HCT116 (cell line): ENCODE data around the gene CHRND. TPM values are rescaled to one million over a fixed set of nuclear protein-coding genes. Genes with fewer than 3 reads are reported as not detected.

ENCODE experiments used
- ATAC-seq: fragments of 200-7000 bp; cut with Tn5 transposase; 2 replicates; pipeline ENCODE4 v1.9.1; 2020; ENCODE audit warnings: mild to moderate bottlenecking, moderate library complexity
- BruUV-seq: library from RNA; stranded (reverse); fragments of 400-500 nt; replicated peaks from 2 replicates; lab custom pipeline; 2021; lab: Mats Ljungman, UMichigan
- CTCF ChIA-PET: fragments of 300-600 bp; sonication (Branson Sonifier 250); formaldehyde crosslinking; loops from one replicate; lab custom pipeline; 2021; ENCODE audit warnings: antibody characterized with exemption; lab: Charles Lee
- POLR2A ChIA-PET: fragments of 300-600, 350-600 bp; sonication (Branson Sonifier 250); formaldehyde crosslinking; loops from one replicate; lab custom pipeline; 2021; ENCODE audit warnings: antibody characterized with exemption; lab: Charles Lee
- RAD21 ChIA-PET, 2 experiments: fragments of 300-600 bp; sonication (Branson Sonifier 250); formaldehyde crosslinking; loops; one replicate each; lab custom pipeline; 2023; ENCODE audit warnings: low total read pairs in 2 of 2; ENCODE audit not compliant: uncharacterized antibody in 2 of 2, unreplicated experiment in 2 of 2, low non-redundant PET in 1 of 2; lab: Charles Lee
- DNase-seq: peaks from one replicate; pipeline ENCODE4 v3.0.0-alpha.2; 2010; ENCODE audit warnings: low read depth, low spot score
- H2AFZ ChIP-seq: fragments of 200-600 bp; shearing (Covaris generic), sonication (generic); 2 replicates; pipeline ENCODE4 v1.6.1; 2017; ENCODE audit warnings: low read depth, mixed run types, mixed read lengths, antibody characterized with exemption, low read length; ENCODE audit not compliant: poor library complexity, severe bottlenecking
- H3K27ac ChIP-seq: 2 replicates; pipeline ENCODE4 v1.5.1; 2012; ENCODE audit warnings: low read depth, low read length
- H3K27me3 ChIP-seq: fragments of 200-600 bp; sonication (generic); 2 replicates; pipeline ENCODE4 v1.6.1; 2016; ENCODE audit warnings: mixed run types, low read length, mixed read lengths; ENCODE audit not compliant: insufficient read depth
- H3K36me3 ChIP-seq, 2 experiments: fragments of 200-500 bp in 1 of 2; fragments of 200-600 bp in 1 of 2; sonication (Bioruptor generic) in 1 of 2; sonication (generic) in 1 of 2; 2 replicates each; pipeline versions ENCODE4 v1.5.1 to v1.6.1; 2014 to 2016; ENCODE audit warnings: low read length in 2 of 2, inconsistent platforms in 1 of 2, mixed read lengths in 1 of 2, mixed run types in 1 of 2; ENCODE audit not compliant: insufficient read depth in 2 of 2, control insufficient read depth in 1 of 2
- H3K4me1 ChIP-seq, 2 experiments: fragments of 200-600 bp in 1 of 2; sonication (generic) in 1 of 2; 2 replicates each; pipeline versions ENCODE4 v1.5.1 to v1.6.1; 2012 to 2017; ENCODE audit warnings: low read length in 2 of 2, inconsistent platforms in 1 of 2, mild to moderate bottlenecking in 1 of 2, mixed read lengths in 1 of 2, mixed run types in 1 of 2, moderate library complexity in 1 of 2; ENCODE audit not compliant: insufficient read depth in 2 of 2, control insufficient read depth in 1 of 2
- H3K4me2 ChIP-seq: fragments of 200-600 bp; sonication (generic); 2 replicates; pipeline ENCODE4 v1.6.1; 2017; ENCODE audit warnings: mixed run types, low read length, mixed read lengths
- H3K4me3 ChIP-seq, 2 experiments: fragments of 200-600 bp in 1 of 2; sonication (generic) in 1 of 2; replicated peaks in 1 of 2; 2 replicates each; pipeline ENCODE4 v1.5.1; 2011 to 2016; ENCODE audit warnings: low read length in 2 of 2, control low read depth in 1 of 2, low read depth in 1 of 2, mild to moderate bottlenecking in 1 of 2, mixed read lengths in 1 of 2, mixed run types in 1 of 2
- H3K79me2 ChIP-seq: fragments of 200-600 bp; sonication (generic); 2 replicates; pipeline ENCODE4 v1.6.1; 2017; ENCODE audit warnings: mild to moderate bottlenecking, mixed run types, low read length, moderate library complexity, mixed read lengths; ENCODE audit not compliant: insufficient read depth
- H3K9ac ChIP-seq: fragments of 200-600 bp; sonication (generic); 2 replicates; pipeline ENCODE4 v1.6.1; 2016; ENCODE audit warnings: low read length, mixed read lengths
- H3K9me2 ChIP-seq: fragments of 200-600 bp; sonication (generic), shearing (Covaris generic); 2 replicates; pipeline ENCODE4 v1.6.1; 2017; ENCODE audit warnings: mixed run types, mild to moderate bottlenecking, moderate library complexity; ENCODE audit not compliant: insufficient read depth
- H3K9me3 ChIP-seq, 2 experiments: fragments of 200-500 bp in 1 of 2; fragments of 200-600 bp in 1 of 2; sonication (Bioruptor generic) in 1 of 2; sonication (generic) in 1 of 2; 2 replicates each; pipeline ENCODE4 v1.6.1; 2014 to 2017; ENCODE audit warnings: low read length in 2 of 2, mixed read lengths in 2 of 2, inconsistent platforms in 1 of 2, low read depth in 1 of 2, mild to moderate bottlenecking in 1 of 2, mixed run types in 1 of 2, moderate library complexity in 1 of 2; ENCODE audit not compliant: control insufficient read depth in 1 of 2, insufficient read depth in 1 of 2
- H4K20me1 ChIP-seq: fragments of 200-600 bp; sonication (generic), shearing (Covaris generic); 2 replicates; pipeline ENCODE4 v1.6.1; 2017; ENCODE audit warnings: mixed run types, mild to moderate bottlenecking, moderate library complexity; ENCODE audit not compliant: insufficient read depth
- CEBPB ChIP-seq: IDR thresholded peaks from 2 replicates; pipeline ENCODE4 v1.6.1; 2012; ENCODE audit warnings: low read depth
- EGR1 ChIP-seq: IDR thresholded peaks from 2 replicates; pipeline ENCODE4 v1.6.1; 2012; ENCODE audit warnings: low read depth
- ELF1 ChIP-seq: IDR thresholded peaks from 2 replicates; pipeline ENCODE4 v1.6.1; 2012; ENCODE audit warnings: low read depth, borderline replicate concordance
- EZH2 ChIP-seq: fragments of 200-600 bp; sonication (generic); IDR thresholded peaks from 2 replicates; pipeline ENCODE4 v1.6.1; 2017; ENCODE audit warnings: antibody characterized with exemption, mixed run types
- EZH2phosphoT487 ChIP-seq: fragments of 200-600 bp; IDR thresholded peaks from 2 replicates; pipeline ENCODE4 v1.6.1; 2018; ENCODE audit warnings: antibody characterized with exemption, borderline replicate concordance
- JUND ChIP-seq: IDR thresholded peaks from 2 replicates; pipeline ENCODE4 v1.6.1; 2012
- RAD21 ChIP-seq: IDR thresholded peaks from 2 replicates; pipeline ENCODE4 v1.6.1; 2012; ENCODE audit warnings: low read depth, mild to moderate bottlenecking
- SIN3A ChIP-seq: IDR thresholded peaks from 2 replicates; pipeline ENCODE4 v1.6.1; 2012; ENCODE audit warnings: low read depth
- SP1 ChIP-seq: IDR thresholded peaks from 2 replicates; pipeline ENCODE4 v1.6.1; 2012; ENCODE audit warnings: low read depth
- TCF7L2 ChIP-seq: IDR thresholded peaks from 2 replicates; pipeline ENCODE4 v1.7.0; 2011; ENCODE audit warnings: borderline replicate concordance, inconsistent platforms; ENCODE audit not compliant: insufficient read depth, insufficient read length; ENCODE audit errors: extremely low read depth
- ZNF274 ChIP-seq: fragments of 200-500 bp; sonication (Bioruptor generic); IDR thresholded peaks from 2 replicates; pipeline ENCODE4 v1.6.1; 2014; ENCODE audit warnings: mild to moderate bottlenecking, low read depth, low read length, inconsistent platforms
- intact Hi-C: fragments of 100-400 bp; cut with micrococcal nuclease; formaldehyde crosslinking; loops from 2 replicates; pipeline ENCODE4 v1.10.0; 2022
- total RNA-seq: library from RNA; stranded (reverse); gene quantifications from one replicate; pipeline ENCODE4 v1.2.1, GENCODE V29; 2021; ENCODE audit not compliant: unreplicated experiment
- TF ChIP-seq, protein P1 (sequence below), 3 experiments: fragments of 200-600 bp in 1 of 3; sonication (generic) in 1 of 3; IDR thresholded peaks in 2 of 3; conservative IDR thresholded peaks in 1 of 3; 2 replicates each; pipeline ENCODE4 v1.5.1; 2012 to 2017; ENCODE audit warnings: low read depth in 2 of 3, low read length in 2 of 3, antibody characterized with exemption in 1 of 3, borderline replicate concordance in 1 of 3, control low read depth in 1 of 3, mild to moderate bottlenecking in 1 of 3, mixed read lengths in 1 of 3, mixed run types in 1 of 3, moderate library complexity in 1 of 3; ENCODE audit not compliant: insufficient read depth in 1 of 3
- TF ChIP-seq, protein P2 (sequence below): IDR thresholded peaks from 2 replicates; pipeline ENCODE4 v1.6.1; 2012

The CHRND gene
- total RNA-seq, 1 experiment from 2014 or later = not detected

DNA sequence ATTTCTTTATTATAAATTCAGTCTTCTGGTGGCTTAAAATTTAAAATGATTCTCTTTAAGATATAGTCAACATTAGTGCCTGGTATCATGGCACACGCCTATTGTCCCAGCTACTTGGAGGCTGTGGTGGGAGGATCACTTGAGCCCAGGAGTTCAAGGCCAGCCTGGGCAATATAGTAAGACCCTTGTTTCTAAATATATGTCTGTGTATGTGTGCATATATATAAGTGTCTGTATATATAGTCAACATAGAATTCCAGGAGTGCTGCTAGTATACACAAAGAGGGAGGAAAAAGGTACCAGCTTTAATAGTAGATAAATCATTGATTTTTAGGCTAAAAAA is 49.4 kb downstream of the CHRND start (continued):
- TF ChIP-seq, protein P1, sequence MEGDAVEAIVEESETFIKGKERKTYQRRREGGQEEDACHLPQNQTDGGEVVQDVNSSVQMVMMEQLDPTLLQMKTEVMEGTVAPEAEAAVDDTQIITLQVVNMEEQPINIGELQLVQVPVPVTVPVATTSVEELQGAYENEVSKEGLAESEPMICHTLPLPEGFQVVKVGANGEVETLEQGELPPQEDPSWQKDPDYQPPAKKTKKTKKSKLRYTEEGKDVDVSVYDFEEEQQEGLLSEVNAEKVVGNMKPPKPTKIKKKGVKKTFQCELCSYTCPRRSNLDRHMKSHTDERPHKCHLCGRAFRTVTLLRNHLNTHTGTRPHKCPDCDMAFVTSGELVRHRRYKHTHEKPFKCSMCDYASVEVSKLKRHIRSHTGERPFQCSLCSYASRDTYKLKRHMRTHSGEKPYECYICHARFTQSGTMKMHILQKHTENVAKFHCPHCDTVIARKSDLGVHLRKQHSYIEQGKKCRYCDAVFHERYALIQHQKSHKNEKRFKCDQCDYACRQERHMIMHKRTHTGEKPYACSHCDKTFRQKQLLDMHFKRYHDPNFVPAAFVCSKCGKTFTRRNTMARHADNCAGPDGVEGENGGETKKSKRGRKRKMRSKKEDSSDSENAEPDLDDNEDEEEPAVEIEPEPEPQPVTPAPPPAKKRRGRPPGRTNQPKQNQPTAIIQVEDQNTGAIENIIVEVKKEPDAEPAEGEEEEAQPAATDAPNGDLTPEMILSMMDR (IDR thresholded peaks at IDR 0.05 in 2 of 3, conservative IDR thresholded peaks at IDR 0.05 in 1 of 3; ENCODE audit: borderline replicate concordance in 1 of 3, insufficient read depth in 1 of 3, low read depth in 2 of 3, low read length in 2 of 3) = no peak
- no peak for TF ChIP-seq RAD21
- TF ChIP-seq SP1 = no peak

DNA sequence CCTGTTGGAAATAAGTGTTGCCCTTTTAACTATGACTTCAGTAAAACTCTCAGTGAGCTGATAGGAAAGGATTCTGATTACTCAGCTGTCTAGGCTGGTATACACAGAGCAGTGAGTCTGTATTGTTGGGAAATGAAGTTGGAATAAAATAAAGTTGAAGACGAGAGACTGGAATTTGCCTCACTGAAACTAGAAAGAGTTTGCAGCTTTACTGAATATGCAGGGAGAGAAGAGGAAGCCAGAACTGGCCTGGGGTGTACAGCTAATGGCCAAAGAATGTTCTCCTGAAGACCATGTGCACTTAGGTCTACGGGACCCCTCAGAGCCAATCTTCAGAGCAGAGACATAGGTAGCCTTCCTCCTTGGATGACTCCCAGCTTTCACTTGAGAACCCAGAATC is 51.0 kb downstream of the CHRND start:
- no peak overlapping the region for H2AFZ ChIP-seq
- no peak overlapping the region for H3K9ac ChIP-seq
- no peak for TF ChIP-seq TCF7L2
- no peak for TF ChIP-seq EZH2phosphoT487
- TF ChIP-seq JUND = no peak
- no peak for TF ChIP-seq CEBPB
- peaks cover 0 to 2% of the 10 kb centered on the region in 2 experiments; a peak in 1 of 4 replicates for H3K36me3 ChIP-seq
- no peaks in the 10 kb centered on the region for H3K9me2 ChIP-seq
- H3K27me3 ChIP-seq = no peaks in the 10 kb centered on the region
- H3K79me2 ChIP-seq = no peaks in the 10 kb centered on the region
- intact Hi-C loops = no loop called here
- CTCF ChIA-PET = no interaction called here
- RAD21 ChIA-PET = no interaction called here
- POLR2A ChIA-PET = no interaction called here
- no peak for ATAC-seq
- no peak overlapping the region for H3K4me2 ChIP-seq
- no peak for DNase-seq
- H3K9me3 ChIP-seq = no peaks in the 10 kb centered on the region
- no peaks in the 10 kb centered on the region for H4K20me1 ChIP-seq
- no peak overlapping the region for H3K27ac ChIP-seq
- no peak overlapping the region for H3K4me3 ChIP-seq
- BruUV-seq = no TSS peak
- H3K4me1 ChIP-seq = no peaks in the 10 kb centered on the region

DNA sequence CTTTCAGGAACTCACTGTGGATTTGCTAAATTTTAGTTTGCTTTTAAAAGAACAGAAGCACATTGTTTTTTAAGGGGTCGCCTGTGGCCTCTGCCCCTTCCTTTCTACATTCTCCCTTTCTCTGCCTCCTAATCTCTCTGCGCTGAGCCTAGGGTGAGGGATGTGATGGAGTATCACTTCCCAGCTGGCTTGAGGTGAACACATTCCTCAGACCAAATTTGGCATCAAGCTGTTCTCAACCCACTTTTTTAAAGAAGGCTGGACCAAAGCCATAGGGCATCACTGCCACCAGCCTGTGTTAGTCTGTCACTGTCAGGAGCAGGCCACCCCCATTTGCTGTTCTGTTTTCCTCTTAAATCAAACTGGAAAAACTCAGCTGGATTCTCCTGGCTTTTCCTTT is 51.9 kb downstream of the CHRND start:
- no peak overlapping the region for H3K4me2 ChIP-seq
- ChIA-PET CTCF (no interaction called here), RAD21 (no interaction called here), POLR2A (no interaction called here)
- no peak for TF ChIP-seq EGR1
- TF ChIP-seq, protein P1 (IDR thresholded peaks at IDR 0.05 in 2 of 3, conservative IDR thresholded peaks at IDR 0.05 in 1 of 3; ENCODE audit: borderline replicate concordance in 1 of 3, insufficient read depth in 1 of 3, low read depth in 2 of 3, low read length in 2 of 3) = no peak
- no peak for TF ChIP-seq EZH2
- TF ChIP-seq, protein P2, sequence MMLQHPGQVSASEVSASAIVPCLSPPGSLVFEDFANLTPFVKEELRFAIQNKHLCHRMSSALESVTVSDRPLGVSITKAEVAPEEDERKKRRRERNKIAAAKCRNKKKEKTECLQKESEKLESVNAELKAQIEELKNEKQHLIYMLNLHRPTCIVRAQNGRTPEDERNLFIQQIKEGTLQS = no peak
- TF ChIP-seq SIN3A = no peak
- no peak for TF ChIP-seq ZNF274
- no peak for TF ChIP-seq ELF1
- intact Hi-C loops = no loop called here
- ATAC-seq (no peak), DNase-seq (no peak)
- BruUV-seq = no TSS peak
- no peak overlapping the region for H3K9ac ChIP-seq
- H3K4me1 ChIP-seq = no peaks in the 10 kb centered on the region
- H3K36me3 ChIP-seq = peaks cover 0 to 2% of the 10 kb centered on the region in 2 experiments; a peak in 2 of 4 replicates
- H3K27ac ChIP-seq = no peak overlapping the region
- no peaks in the 10 kb centered on the region for H3K9me3 ChIP-seq
- no peak overlapping the region for H3K4me3 ChIP-seq
- no peak overlapping the region for H2AFZ ChIP-seq
- H3K79me2 ChIP-seq = no peaks in the 10 kb centered on the region
- H3K9me2 ChIP-seq = no peaks in the 10 kb centered on the region
- no peaks in the 10 kb centered on the region for H4K20me1 ChIP-seq
- H3K27me3 ChIP-seq = no peaks in the 10 kb centered on the region
